Nucleus accumbens (tissue), 56 donors: Measurements from ENCODE around the gene CLDN5.

Experiments used
- DNase-seq, 56 donors: peaks; one replicate each; lab custom pipeline; 2025; lab: John Stamatoyannopoulos, UW

CLDN5 gene, protein sequence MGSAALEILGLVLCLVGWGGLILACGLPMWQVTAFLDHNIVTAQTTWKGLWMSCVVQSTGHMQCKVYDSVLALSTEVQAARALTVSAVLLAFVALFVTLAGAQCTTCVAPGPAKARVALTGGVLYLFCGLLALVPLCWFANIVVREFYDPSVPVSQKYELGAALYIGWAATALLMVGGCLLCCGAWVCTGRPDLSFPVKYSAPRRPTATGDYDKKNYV

DNA sequence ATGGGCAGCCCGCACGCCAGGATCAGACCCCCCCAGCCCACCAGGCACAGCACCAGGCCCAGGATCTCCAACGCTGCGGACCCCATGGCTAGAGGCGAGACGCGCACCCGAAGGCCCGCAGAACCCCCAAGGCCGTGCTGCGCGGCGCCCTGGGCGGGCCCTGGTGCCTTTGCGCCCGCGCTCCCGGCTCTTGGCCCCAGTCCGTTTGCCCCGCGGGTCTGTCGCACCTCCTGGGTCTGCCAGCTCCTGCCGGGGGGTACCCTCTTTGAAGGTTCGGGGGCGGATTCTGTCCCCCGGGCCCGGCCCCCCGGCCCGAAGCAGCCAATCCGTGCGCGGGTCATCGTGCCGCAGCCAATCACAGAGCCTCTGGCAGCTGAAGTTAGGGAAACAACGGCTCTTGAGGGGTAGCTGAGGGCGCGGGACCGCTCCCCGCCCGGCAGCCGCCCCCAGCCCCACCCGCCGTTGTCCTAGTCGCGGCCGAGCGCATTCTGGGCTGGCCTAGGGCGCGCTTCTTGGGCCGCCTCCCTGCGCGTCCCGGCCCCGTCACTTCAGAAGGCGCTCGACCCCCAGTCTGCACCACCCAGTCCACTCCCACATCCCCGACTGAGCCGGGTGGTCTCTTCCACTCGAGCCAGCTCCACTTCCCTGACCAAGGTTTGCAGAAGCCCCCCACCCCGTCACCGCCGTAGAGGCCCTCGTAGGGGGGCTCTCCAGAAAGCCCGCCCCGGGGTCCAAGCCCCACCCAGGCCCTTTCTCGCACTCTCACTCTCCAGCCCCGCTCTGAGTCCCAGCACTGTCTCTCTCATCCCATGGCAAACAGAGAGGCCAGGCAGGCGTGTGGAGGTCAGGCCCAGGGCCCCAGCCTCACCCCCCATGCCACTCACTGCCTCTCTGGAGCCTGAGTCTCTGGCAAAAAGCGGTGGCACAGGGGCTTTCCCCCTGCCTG is at the start of gene CLDN5:
TSS of gene CLDN5 (minus strand) at position 241 of the 946 bp plus-strand sequence. CDS start at position 86, 155 bp downstream.
- peak in 2 of 56 donors; percentile 4 to 24 for DNase-seq

DNA sequence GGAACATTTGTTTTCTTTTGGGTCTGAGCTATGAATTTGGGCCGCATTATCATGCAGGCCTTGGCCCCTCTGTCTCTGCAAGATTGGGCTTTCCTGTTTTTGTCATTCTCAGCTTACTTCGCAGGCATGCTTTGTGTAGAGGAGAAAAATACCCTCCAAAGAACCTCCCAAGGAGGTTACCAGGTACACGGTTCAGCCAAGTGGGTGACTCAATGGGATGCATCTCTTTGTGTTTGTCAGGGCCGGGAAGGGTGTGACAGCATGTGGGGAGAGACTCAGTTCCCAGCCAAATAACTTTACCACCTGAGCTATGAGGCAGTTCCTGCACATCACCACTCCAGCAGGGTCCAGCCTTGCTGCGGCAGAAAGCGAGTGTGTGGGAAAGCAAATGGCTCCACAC is 47.8 kb upstream of the CLDN5 start:
- DNase-seq: no peak

DNA sequence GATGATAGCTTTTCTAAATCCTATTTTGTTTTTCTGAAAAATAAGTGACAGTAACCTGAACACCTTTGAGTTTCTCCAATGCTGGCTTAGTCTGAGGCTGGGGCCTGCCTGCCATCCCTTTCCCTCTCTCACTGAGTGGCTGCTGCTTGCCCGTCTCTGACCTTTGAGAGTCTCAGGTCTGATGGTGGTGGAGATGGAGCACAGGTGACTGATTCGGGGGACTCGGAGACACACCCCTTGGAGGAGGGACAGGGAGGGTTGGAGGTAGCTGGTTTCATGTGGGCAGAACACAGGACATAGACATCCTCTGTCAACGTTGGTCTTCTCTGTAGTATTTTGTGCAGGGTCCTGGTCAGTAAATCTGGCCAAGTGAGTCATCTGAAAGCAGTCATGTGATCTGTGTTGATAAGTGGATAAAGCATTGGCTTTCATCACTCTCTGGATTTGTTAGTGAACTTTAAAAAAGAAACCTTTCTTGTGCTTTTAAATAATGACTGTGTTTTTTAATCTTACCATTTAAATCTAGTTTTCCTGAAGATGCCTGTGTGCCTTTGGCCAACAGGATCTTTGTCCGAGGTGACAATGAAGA is 47.1 kb upstream of the CLDN5 start:
- DNase-seq: no peak

DNA sequence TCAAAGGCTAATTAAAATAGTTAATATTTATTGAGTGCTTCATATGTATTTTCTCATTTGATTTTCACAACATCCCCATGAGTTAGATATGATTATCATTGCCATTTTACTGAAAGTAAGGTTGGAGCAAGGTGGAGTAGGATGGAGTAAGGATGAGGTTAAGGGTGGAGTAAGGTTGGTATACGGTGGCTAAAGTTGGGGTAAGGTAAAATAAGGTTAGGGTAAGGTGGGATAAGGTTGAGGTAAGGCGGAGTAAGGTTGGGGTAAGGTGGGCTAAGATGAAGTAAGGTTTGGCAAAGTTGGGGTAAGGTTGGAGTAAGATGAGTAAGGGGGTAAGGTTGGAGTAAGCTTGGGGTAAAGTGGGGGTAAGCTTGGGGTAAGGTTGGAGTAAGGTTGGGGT is 45.8 kb upstream of the CLDN5 start:
- DNase-seq: no peak

DNA sequence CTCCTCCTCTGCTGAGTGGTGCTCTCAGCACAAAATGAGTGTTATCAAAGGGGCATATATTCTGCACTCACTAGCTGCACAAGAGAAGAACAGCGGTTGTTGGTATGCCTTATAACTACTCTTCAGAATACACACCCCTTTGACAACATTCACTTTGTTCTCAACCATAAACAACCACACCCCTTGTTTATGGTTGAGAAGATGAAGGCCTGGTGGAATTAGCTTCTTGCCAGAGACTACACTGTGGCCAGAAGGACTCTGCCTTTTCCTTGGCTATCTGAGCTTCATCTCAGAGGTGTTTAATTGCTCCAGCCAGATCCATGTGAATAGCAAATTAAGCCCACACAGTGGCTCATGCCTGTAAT is 45.0 kb upstream of the CLDN5 start:
- no peak for DNase-seq

DNA sequence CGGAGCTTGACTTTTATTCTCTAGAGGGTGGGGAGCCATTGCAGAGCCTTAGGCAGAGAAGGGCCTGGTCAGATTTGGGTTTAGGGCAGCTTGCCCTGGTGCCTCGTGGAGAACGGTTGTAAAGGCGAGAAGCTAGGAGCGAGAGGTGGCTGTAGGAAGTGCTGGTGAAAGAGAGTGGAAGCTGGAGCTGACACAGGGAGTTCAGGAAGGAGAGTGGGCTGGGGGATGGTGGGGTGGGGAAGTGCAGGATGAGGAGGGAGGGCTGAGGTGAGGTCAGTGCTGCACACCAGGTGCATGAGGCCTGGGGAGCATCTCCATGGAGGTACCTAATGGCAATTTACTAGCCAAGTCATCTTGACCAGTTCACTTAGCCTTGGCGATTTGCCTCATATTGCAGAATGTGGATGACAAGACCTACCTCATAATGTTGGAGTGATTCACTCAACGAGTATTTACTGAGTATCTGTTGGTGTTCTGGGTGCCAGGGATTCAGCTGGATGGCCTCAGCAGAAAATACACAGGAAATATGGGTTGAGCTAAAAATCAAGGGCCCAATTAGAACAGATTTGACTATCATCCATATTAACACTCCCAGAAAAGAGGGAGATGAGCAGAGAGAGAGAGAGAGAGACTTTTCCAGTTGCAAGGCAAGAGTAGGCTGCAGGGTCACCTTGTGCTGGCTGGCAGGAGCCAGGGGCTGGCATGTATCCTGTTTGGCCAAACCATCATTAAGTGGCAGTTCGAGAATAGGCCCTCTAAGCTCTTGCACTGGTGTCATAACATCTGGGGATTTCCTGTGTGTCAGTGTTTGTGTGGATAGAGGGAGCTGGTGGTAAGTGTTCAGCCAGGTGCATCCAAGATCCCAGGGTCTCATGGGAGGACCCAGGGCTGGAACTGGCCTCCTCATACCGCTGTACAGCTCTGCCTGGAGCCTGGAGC is 44.4 kb upstream of the CLDN5 start:
- no peak for DNase-seq

DNA sequence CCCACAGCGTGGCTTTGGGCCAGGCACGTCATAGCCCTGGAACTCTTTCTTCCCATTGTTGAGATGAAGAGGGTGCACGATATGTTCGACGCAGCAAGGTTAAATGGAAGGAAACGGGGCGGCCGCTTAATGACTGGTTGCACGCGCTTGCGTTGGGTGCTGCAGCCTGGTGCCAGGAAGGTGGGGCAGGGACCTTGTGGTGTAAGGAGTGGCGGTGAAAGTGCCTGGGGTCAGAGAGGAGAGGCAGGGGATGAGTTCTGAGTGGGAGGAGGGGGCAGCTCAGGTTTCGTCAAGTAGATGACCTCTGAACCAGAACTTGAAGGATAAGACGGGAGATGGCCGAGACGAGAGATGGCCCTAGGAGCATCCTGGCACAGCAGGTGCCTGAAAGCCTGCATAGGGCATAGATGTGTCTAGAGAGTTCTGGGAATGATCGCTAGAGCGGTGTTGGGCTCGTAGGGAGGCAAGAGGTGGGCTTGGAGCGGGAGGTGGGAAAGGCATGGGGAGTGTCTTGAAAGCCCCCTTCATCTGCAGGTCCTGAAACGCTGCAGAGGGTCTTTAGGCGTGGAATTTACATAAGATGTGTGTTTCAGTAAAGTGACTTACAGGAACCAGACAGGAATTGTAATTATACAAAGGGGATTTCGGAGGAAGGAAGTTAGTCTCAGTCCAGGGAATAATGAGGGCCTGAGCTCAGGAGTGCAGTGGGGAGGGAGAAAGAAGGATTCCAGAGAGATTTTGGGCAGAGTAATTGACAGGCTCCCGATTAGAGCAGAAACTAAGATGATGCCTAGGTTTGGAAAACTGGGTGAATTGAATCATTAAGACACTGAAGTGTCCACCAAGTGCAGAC is 43.2 kb upstream of the CLDN5 start:
- DNase-seq: no peak

DNA sequence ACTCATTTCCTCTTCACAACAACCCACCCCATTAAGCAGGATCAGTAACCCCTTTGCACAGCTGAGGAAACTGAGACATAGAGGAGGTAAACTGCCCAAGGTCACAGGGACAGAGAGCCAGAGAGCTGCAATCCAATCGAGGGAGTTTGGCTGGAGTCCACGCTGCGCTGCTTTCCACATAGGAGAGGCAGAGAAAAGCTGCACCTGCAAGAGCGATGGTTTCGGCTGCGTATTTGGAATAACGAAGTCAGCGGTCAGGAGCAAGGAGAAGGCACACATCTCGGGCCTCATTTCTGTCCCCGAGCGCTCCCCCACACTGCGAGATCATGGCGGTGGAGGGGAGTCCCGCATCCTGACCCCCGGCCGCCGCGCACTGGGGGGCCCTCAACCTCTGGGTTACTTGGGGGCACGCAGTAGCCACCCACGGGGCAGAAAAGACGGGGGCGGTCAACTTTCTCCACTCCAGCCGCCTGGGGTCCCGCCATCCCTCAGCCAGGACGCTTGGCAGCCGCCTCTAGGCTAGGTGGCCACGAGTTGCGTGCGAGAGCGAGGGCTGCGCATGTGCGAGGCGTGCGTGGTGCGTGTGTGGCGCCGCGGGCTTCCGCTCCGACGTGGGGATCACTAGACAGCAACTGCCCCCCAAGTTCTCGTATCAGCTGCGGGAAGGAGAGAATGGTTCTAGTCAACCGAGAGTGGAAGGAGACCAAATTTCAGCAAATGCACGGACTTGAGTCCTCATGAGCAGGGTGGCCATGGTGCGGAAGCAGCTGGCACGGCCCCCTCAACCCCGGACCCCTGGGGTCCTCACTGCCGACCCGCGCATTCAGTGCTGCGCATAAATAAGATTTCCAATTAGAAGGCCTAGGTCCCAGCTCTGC is 42.3 kb upstream of the CLDN5 start:
- no peak for DNase-seq

DNA sequence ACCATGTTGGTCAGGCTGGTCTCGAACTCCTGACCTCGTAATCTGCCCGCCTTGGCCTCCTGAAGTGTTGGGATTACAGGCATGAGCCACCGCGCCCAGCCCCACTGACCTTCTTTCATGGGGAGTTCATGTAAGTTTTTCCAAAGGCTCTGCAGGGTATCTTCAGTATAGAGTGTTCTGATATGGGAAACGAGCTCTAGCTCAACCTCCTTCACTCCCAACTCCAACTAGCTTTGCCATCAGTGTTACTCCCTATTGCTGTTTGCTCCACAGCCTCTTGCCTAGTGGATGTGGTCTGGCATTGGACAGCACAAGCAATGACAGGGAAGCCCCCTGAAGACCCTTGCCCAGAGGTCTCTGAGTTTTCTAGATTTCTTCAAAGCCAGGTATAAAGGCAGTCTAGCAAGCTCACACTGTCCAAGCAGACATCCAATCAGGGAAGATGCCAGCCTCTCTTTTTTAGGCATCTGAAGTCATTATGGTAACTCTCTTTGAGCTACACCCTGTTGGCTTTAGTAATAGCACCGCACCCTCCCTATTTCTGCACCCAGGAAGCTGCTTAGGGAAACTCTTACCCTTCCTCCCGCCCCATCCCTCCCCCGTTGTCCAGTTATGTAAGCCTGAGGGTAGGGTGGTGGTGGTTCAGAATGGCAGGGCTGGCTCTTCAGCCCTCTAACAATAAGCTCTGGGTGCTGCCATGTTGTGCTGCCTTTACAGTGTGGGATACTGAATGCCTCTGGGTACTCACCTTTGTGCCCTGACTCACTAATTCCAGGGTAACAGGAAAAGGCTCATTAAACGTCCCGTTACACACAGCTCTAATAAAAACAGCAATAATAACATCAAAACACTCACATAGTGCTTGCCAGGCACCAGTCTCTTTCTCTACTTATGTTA is 41.4 kb upstream of the CLDN5 start:
- DNase-seq: no peak

DNA sequence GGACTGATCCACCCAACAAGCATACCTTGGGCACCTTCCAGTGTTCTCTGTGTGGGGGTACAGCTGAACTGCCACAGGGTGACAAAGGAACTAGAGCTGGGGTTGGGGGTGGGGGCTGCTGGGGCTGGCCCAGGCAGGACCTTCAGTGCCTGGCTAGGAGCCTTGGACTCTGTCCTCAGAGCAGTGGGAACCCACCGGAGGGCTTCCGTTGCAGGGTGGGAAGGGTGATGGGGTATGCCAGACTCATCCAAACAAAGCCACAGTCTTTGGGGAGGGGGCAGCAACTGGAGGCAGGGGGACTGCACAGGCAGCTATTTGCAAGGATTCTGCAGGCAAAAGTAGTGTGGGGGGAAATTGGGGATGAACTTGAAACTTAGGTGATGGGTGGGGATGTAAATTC is 35.7 kb upstream of the CLDN5 start:
- no peak for DNase-seq

DNA sequence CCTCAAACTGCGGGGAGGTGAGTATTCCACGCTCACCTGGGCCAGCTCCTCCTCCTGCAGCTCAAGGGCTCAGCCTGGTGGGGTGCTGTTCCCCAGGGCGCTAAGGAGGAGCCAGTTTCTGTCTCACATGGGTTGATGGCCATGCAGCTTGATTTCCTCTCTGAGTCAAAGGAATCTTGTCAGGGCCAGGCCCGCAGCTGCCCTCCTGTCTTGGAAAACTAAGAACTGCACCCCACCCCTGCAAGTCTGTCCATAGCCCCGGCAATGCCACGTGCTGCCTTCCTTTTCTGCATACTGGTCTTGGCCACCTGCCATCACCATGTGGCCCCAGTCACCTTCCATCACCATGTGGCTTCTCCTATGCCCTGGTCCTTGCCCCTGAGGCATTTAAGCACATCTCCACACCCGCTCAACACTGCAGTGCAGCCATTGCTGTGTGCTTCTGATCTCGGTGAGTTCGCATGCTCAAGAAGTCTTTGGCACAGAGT is 35.2 kb upstream of the CLDN5 start:
- no peak for DNase-seq

DNA sequence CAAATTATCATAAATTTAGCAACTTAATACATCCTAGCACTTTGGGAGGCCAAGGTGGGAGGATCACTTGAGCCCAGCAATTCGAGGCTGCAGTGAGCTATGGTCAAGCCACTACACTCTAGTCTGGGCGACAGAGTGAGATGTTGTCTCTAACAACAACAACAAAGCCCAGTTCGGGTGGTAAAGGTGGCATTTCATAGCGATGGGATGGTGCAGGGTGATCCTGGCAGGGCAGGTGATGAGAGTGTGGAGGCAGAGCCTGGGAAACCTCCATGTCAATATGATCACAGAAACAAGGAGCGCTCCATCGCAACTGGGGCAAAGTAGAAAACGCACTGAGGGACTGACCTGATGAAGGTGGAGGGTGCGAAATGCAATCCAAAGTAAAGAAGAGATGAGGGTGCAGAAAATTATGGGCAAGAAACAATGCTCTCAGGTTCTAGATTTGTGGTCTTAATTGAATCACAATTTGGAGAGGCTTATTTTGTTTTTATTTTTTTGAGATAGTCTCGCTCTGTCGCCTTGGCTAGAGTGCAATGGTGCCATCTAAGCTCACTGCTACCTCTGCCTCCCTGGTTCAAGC is 32.8 kb upstream of the CLDN5 start:
- no peak for DNase-seq

DNA sequence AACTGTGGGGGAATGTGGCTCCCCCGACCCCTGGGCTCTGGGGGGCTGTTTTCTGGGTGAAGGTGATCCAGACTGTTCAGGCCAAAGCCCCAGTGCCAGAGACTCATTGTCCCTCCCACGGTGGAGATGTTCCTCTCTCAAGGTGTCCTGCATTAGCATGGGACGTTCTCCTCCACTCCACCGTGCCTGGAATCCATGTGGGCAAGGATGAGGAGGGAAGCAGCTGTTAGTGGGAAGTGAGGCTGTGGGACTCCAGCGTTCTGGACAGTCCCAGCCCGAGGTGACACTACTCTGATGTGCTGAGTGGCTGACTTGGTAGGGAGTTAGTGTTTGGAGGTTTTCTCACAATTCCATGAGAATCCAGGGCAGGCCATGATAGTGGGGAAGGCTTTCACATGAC is 31.4 kb upstream of the CLDN5 start:
- no peak for DNase-seq

DNA sequence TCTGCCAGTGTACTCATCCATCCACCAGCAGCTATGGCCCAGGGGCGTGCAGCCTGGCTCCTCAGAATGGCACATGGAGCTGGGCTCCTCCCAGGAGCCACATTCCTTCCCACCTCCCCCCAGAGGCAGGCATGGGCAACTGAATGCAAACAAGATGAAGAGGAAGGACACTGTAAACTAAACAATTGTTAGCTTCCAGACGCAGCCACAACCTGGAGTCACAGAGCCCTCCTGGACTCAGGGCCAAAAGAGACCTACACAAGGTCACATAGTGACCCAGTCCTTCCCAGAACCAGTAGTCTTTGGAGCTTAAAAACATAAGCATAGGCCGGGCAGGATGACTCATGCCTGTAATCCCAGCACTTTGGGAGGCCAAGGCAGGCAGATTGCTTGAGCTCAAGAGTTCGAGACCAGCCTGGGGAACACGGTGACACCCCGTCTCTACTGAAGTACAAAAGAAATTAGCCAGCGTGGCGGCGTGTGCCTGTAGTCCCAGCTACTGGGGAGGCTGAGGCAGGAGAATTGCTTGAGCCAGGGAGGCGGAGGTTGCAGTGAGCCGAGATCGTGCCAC is 30.7 kb upstream of the CLDN5 start:
- DNase-seq: no peak

DNA sequence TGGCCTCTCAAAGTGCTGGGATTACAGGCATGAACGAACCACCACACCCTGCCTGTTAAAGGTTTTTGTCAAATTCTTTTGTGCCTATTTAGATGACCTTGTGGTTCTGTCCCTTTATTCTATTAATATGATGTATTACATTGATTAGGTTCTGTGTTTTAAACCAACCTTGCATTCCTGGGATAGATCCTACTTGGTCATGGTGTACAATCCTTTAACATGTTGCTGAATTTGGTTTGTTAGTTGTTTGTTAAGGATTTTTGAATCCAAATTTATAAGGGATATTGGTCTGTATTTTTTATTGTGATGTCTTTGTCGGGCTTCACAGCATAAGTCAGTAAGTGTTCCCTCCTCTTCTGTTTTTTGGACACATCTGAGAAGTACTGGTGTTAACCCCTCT is 29.0 kb upstream of the CLDN5 start:
- no peak for DNase-seq

DNA sequence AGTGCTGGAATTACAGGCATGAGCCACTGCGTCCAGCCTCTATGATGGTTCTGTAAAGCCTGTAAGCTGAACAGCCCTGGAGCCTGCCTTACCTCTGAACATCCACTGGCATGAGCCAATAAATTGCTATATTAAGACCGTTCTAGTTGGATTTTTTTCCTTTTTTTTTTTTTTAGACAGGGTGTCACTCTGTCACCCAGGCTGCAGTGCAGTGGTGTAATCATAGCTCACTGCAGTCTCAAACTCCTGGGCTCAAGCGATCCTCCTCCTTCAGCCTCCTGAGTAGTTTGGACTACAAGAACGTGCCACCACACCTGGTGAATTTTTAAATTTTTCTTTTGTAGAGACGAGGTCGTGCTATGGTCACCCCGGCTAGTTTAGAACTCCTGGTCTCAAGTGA is 26.2 kb upstream of the CLDN5 start:
- DNase-seq: no peak

DNA sequence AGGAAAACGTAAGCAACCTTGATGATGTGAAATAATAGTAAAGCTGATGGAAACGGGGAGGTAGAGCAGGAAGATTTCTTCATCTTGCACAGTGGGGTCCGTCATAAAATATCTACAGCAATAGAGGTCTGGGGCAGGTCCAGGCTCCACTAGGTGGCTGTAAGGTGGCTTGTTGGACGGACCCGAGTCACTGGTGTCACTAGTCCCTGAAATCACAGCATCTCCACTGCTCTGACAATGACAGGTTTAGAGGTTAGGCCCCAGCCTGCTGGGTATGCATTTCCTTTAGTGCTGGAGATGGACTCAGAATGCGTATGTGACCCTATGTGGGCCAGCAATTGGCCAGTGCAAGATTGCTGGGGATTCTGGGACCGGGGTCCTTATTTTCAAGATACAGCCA is 25.2 kb upstream of the CLDN5 start:
- no peak for DNase-seq
